KMS-11 (cell line): ENCODE measurements around the gene C16orf95.

Experiments used
- H2AFZ ChIP-seq: fragments of 200-600 bp; sonication (generic); 2 replicates; pipeline ENCODE4 v1.6.1; 2016; ENCODE audit warnings: antibody characterized with exemption, mixed run types, low read depth
- H3K27ac ChIP-seq: fragments of 200-600 bp; sonication (generic); 2 replicates; pipeline ENCODE4 v1.6.1; 2016; ENCODE audit warnings: mild to moderate bottlenecking, mixed run types
- H3K27me3 ChIP-seq: fragments of 200-600 bp; sonication (generic); 2 replicates; pipeline ENCODE4 v1.6.1; 2017; ENCODE audit warnings: mild to moderate bottlenecking, low read depth, mixed run types, moderate library complexity; ENCODE audit not compliant: insufficient read depth
- H3K36me3 ChIP-seq: fragments of 200-600 bp; sonication (generic); 2 replicates; pipeline ENCODE4 v1.6.1; 2017; ENCODE audit warnings: mild to moderate bottlenecking, mixed run types; ENCODE audit not compliant: insufficient read depth
- H3K4me1 ChIP-seq: fragments of 200-600 bp; sonication (generic); 2 replicates; pipeline ENCODE4 v1.6.1; 2016; ENCODE audit warnings: mild to moderate bottlenecking, low read depth, mixed run types; ENCODE audit not compliant: poor library complexity, severe bottlenecking
- H3K4me2 ChIP-seq: fragments of 200-600 bp; sonication (generic); 2 replicates; pipeline ENCODE4 v1.7.0; 2016; ENCODE audit warnings: mild to moderate bottlenecking, mixed run types
- H3K4me3 ChIP-seq: fragments of 200-600 bp; sonication (generic); IDR thresholded peaks from 2 replicates; pipeline ENCODE4 v1.6.1; 2017; ENCODE audit warnings: low read depth, low read length, mixed read lengths; ENCODE audit not compliant: insufficient read depth
- H3K79me2 ChIP-seq: fragments of 200-600 bp; sonication (generic); 2 replicates; pipeline ENCODE4 v1.6.1; 2016; ENCODE audit warnings: low read depth, mixed run types; ENCODE audit not compliant: insufficient read depth
- H3K9ac ChIP-seq: fragments of 200-600 bp; sonication (generic); 2 replicates; pipeline ENCODE4 v1.6.1; 2016; ENCODE audit warnings: mild to moderate bottlenecking, mixed run types
- H4K20me1 ChIP-seq: fragments of 200-600 bp; sonication (generic); 2 replicates; pipeline ENCODE4 v1.6.1; 2016; ENCODE audit warnings: mild to moderate bottlenecking, mixed run types; ENCODE audit not compliant: insufficient read depth
- CTCF ChIP-seq: fragments of 200-600 bp; sonication (generic); conservative IDR thresholded peaks from 2 replicates; pipeline ENCODE4 v1.6.1; 2017; ENCODE audit warnings: low read depth, mild to moderate bottlenecking, antibody characterized with exemption, low read length, moderate library complexity, mixed read lengths

C16orf95 gene

GRCh38 chr16:87297407-87297806 lies 19.8 kb downstream of the C16orf95 start:
- Histone ChIP-seq H3K27ac (no peak overlapping the region), H3K79me2 (no peaks in the 10 kb centered on the region), H3K4me2 (no peak overlapping the region), H3K4me1 (no peaks in the 10 kb centered on the region), H2AFZ (no peak overlapping the region), H3K27me3 (no peaks in the 10 kb centered on the region), H4K20me1 (no peaks in the 10 kb centered on the region), H3K9ac (no peak overlapping the region), H3K36me3 (no peaks in the 10 kb centered on the region), H3K4me3 (no peak overlapping the region)
- TF ChIP-seq CTCF = no peak

GRCh38 chr16:87295661-87296531 lies 21.3 kb downstream of the C16orf95 start:
- no peak for TF ChIP-seq CTCF
- Histone ChIP-seq H2AFZ (no peak overlapping the region), H3K4me2 (no peak overlapping the region), H3K4me3 (no peak overlapping the region), H3K36me3 (no peaks in the 10 kb centered on the region), H3K27me3 (no peaks in the 10 kb centered on the region), H3K27ac (no peak overlapping the region), H3K4me1 (no peaks in the 10 kb centered on the region), H3K9ac (no peak overlapping the region), H4K20me1 (no peaks in the 10 kb centered on the region), H3K79me2 (no peaks in the 10 kb centered on the region)

- Histone ChIP-seq H3K27ac (no peak overlapping the region), H3K9ac (no peak overlapping the region), H3K4me3 (no peak overlapping the region), H3K4me2 (no peak overlapping the region), H2AFZ (no peak overlapping the region), H4K20me1 (no peaks in the 10 kb centered on the region), H3K79me2 (no peaks in the 10 kb centered on the region), H3K36me3 (no peaks in the 10 kb centered on the region), H3K27me3 (no peaks in the 10 kb centered on the region), H3K4me1 (no peaks in the 10 kb centered on the region)
- TF ChIP-seq CTCF = no peak
Measured at GRCh38 chr16:87295259-87295658, 21.9 kb downstream of the C16orf95 start.

- no peaks in the 10 kb centered on the region for H3K36me3 ChIP-seq
- no peak overlapping the region for H3K9ac ChIP-seq
- no peak overlapping the region for H3K27ac ChIP-seq
- no peaks in the 10 kb centered on the region for H3K79me2 ChIP-seq
- H2AFZ ChIP-seq = no peak overlapping the region
- no peak for TF ChIP-seq CTCF
- H3K4me3 ChIP-seq = no peak overlapping the region
- no peaks in the 10 kb centered on the region for H3K27me3 ChIP-seq
- no peak overlapping the region for H3K4me2 ChIP-seq
- H4K20me1 ChIP-seq = no peaks in the 10 kb centered on the region
- no peaks in the 10 kb centered on the region for H3K4me1 ChIP-seq
Measured at GRCh38 chr16:87293990-87294389, 23.2 kb downstream of the C16orf95 start.
